HG02610 (cell line): ENCODE results near the gene MEIKIN.
"Not testable (repeated sequence)": the region's sequence is repeated elsewhere in the genome, so short reads cannot be mapped to it uniquely, and the experiment has no call there.

Source experiments
- ATAC-seq: cut with Tn5 transposase; IDR thresholded peaks from one replicate; pipeline ENCODE4 v1.9.1; 2021; ENCODE audit warnings: mild to moderate bottlenecking, moderate library complexity; ENCODE audit not compliant: unreplicated experiment

Gene MEIKIN

DNA sequence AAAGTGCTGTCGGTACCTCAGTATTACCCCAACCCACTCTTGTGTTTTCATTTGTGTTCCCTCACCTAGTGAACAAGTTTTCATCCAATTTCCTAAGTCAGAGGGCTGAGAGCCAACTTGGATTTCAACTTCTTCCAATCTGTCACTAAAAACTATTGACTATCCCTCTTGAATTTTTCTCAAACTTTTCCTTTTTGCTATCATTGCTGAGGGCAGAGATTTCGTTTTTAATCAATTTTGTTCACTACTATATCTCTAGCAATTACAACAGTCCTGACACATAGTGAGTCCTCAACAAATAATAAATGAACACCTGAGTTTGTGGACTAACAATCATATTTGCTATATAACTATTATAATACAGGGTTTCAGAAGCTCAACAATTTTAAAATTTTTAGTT, 29.0 kb downstream of the MEIKIN start:
- ATAC-seq, result no peak

- no peak for ATAC-seq
Observed at GRCh38 chr5:131914472-131914871, 31.0 kb downstream of the MEIKIN start.

GRCh38 chr5:131913603-131914002, 31.9 kb downstream of the MEIKIN start:
- no peak for ATAC-seq

- ATAC-seq, result no peak
Observed at GRCh38 chr5:131906668-131907067, 38.8 kb downstream of the MEIKIN start.

- ATAC-seq, result not testable (repeated sequence)
Observed at GRCh38 chr5:131902266-131902665, 43.2 kb downstream of the MEIKIN start.

DNA sequence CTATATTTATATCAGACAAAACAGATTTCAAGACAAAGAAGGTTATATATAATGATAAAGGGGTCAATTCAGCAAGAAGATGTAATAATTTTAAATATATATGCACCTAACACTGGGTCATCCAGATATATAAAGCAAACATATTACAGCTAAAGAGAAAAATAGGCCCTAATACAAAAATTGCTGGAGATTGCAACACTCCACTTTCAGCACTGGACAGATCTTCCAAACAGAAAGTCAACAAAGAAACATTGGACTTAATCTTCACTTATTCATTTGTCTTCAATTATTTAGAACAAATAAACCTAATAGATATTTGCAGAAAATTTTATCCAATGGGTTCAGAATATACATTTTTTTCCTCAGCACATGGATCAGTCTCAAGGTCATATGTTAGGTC, 45.8 kb downstream of the MEIKIN start:
- ATAC-seq, result no peak

GRCh38 chr5:131883984-131884383, 61.5 kb downstream of the MEIKIN start:
- no peak for ATAC-seq

DNA sequence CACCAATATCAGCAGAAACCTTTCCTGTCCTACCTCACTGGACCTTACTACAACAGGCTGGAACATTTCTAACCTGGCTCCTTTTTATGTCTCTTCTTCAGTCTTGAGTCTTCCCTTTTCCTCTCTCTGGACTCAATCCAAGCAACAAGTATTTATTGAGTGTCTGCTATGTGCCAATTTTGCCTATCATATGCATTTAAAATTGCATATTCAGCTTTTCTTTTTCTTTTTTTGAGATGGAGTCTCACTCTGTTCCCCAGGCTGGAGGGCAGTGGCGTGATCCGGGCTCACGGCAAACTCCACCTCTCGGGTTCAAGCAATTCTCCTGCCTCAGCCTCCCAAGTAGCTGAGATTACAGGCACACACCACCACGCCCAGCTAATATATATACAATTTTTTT, 65.8 kb downstream of the MEIKIN start:
- ATAC-seq, result no peak

GRCh38 chr5:131877873-131878272, 67.6 kb downstream of the MEIKIN start:
- no peak for ATAC-seq

DNA sequence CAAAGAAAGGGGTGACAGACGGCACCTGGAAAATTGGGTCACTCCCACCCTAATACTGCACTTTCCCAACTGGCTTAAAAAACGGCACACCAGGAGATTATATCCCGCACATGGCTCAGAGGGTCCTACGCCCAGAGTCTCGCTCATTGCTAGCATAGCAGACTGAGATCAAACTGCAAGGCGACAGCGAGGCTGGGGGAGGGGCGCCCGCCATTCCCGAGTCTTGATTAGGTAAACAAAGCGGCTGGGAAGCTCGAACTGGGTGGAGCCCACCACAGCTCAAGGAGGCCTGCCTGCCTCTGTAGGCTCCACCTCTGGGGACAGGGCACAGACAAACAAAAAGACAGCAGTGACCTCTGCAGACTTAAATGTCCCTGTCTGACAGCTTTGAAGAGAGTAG, 74.2 kb downstream of the MEIKIN start:
- ATAC-seq, result not testable (repeated sequence)

DNA sequence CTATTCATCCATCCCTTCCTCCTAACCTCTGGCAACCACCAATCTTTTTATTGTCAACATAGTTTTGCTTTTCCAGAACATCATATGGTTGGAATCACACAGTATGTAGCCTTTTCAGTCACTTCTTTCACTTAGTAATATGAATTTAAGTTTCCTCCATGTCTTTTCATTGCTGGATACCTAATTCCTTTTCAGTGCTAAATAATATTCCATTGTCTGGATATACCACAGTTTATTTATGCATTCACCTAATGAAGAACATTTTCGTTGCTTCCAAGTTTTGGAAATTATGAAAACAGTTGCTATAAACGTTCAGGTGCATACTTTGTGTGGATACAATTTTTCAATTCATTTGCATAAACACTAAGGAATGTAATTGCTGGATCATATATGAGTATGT, 77.9 kb downstream of the MEIKIN start:
- no peak for ATAC-seq

- ATAC-seq, result no peak
Observed at GRCh38 chr5:131863700-131864099, 81.8 kb downstream of the MEIKIN start.

GRCh38 chr5:131857388-131857787, 88.1 kb downstream of the MEIKIN start:
- no peak for ATAC-seq

DNA sequence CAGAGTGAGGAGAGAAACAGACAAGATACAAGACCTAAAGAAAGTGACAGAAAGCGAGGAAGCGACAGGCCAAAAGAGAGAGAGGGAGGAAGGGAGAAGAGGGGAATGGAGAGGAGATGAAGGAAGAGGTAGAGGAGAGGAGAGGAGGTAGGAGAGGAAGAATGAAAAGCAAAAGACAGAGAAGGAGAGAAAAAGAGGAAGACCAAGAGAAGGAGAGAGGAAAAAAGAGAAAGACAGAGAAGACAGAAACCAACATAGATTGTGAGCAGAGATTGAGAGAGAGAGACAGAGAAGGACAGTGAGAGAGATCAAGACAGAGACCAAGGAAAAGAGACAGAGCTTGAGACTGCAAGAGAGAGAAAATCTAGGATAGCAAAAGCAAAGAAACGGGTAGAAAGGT, 90.0 kb downstream of the MEIKIN start:
- ATAC-seq, result no peak

- no peak for ATAC-seq
Observed at GRCh38 chr5:131854134-131854533, 91.3 kb downstream of the MEIKIN start.

DNA sequence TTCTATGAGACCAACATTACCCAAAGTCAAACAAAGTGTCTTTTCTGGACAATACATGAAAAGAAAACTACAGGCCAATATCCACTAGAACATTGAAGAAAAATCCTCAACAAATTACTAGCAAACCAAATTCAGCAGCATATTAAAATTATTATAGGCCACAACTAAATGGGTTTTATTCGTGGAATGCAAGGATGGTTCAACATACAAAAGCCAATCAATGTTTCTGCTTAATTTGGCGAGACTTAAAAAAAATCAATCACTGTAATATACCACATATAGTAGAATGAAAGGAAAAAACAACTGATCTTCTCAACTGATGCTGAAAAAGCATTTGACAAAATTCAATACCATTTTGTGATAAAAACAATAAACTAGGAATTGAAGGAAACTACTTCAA, 96.8 kb downstream of the MEIKIN start:
- no peak for ATAC-seq

- ATAC-seq, result no peak
Observed at GRCh38 chr5:131846536-131846935, 98.9 kb downstream of the MEIKIN start.

GRCh38 chr5:131845828-131846227, 99.6 kb downstream of the MEIKIN start:
- no peak for ATAC-seq

DNA sequence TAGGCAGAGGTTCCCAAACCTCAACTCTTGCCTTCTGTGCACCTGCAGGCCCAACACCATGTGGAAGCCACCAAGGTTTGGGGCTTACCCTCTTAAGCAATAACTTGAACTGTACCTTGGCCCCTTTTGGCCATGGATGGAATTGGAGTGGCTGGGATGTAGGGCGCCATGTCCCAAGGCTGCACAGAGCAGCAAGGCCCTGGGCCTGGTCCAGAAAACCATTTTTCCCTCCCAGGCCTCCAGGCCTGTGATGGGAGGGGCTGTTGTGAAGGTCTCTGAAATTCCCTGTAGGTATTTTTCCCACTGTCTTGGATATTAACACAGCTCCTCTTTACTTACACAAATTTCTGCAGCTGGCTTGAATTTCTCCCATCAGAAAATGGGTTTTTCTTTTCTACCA, 102.5 kb downstream of the MEIKIN start:
- ATAC-seq, result not testable (repeated sequence)

GRCh38 chr5:131832702-131833101, 112.8 kb downstream of the MEIKIN start:
- not testable (repeated sequence) for ATAC-seq

- no peak for ATAC-seq
Observed at GRCh38 chr5:131825404-131826013, 120.0 kb downstream of the MEIKIN start.

DNA sequence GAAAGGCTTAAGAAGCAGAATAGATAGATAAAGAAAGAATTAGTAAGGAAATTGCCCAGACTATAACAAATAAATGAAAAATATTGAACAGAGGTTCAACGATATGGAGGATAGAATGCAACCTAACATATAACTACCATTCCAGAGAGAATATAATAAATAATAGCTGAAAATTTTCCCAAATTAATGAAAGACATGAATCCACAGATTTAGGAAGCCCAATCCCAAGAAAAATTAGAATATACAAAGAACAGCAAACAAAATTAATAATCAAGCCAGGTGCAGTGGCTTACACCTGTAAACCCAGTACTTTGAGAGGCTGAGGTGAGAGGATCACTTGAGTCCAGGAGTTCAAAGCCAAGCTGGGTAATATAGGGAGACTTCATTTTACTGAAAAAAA, 120.8 kb downstream of the MEIKIN start:
- ATAC-seq, result no peak

DNA sequence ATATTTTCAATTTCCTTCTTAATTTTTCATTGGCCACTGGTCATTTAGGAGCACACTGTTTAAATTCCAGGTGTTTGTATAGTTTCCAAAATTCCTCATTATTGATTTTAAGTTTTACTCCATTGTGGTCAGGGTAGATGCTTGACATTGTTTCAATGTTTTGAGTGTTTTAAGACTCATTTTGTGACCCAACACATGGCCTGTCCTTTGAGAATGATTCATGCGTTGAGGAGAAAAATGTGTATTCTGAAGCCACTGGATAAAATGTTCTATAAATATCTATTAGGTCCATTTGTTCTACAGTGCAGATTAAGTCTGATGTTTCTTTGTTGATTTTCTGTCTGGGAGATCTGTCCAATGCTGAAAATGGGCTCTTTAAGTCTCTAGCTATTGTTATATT, 124.2 kb downstream of the MEIKIN start:
- ATAC-seq, result no peak
